Measurements from ENCODE around the gene ID3.
A peak's percentile ranks its signal among the peaks of the same experiment; 100 is the strongest.

ID3 gene

GRCh38 chr1:23553231-23554126, 5.8 kb downstream of the ID3 start:
- TF ChIP-seq KLF7 (tag by site-specific recombination; IDR thresholded peaks at IDR 0.05; ENCODE audit: borderline replicate concordance) (no peak), ZBTB20 (tag by site-specific recombination; IDR thresholded peaks at IDR 0.05) (no peak), ZNF768 (tag by site-specific recombination; IDR thresholded peaks at IDR 0.05) (peak; percentile 92), ZNF580 (tag by site-specific recombination; IDR thresholded peaks at IDR 0.05) (peak; percentile 61), ZNF335 (tag by site-specific recombination; conservative IDR thresholded peaks at IDR 0.05) (no peak), ZNF341 (tag by site-specific recombination; IDR thresholded peaks at IDR 0.05; ENCODE audit: low read depth) (peak; percentile 64; the same call in 1 of the 2 replicates), ZNF19 (tag by site-specific recombination; IDR thresholded peaks at IDR 0.05; ENCODE audit: low read depth) (no peak)
- no peak overlapping the region for H3K4me3 ChIP-seq (ENCODE audit: low read depth, low read length)
- ChIA-PET POLR2A (interaction anchor here (0.5 to 7.0 kb wide), 7 partner anchors 11 to 279 kb away, joined by 3 to 60 read pairs (median 4); partner anchors contain the start of gene E2F2), CTCF (interaction anchor here (0.6 to 18.2 kb wide), 7 partner anchors 8 to 112 kb away, joined by 4 to 506 read pairs (median 4); no protein-coding TSS in a partner anchor)
- H3K9me3 ChIP-seq (ENCODE audit: control insufficient read depth, insufficient read depth, low read depth, low read length) = no peaks in the 10 kb centered on the region
- H3K36me3 ChIP-seq (ENCODE audit: control insufficient read depth in 2 of 2, insufficient read depth in 1 of 2, low read length in 2 of 2) = peaks cover 0 to 20% of the 10 kb centered on the region in 2 experiments; a peak in 1 of 3 replicates
- peak overlapping the region; percentile 97; the same call in 1 of the 2 replicates for H3K27ac ChIP-seq (ENCODE audit: extremely low read depth, low read depth, low read length)
- H3K4me1 ChIP-seq (ENCODE audit: control insufficient read depth, insufficient read depth, low read length) = peaks cover 24% of the 10 kb centered on the region

GRCh38 chr1:23551849-23552248, 7.5 kb downstream of the ID3 start:
- Histone ChIP-seq H3K27ac (ENCODE audit: extremely low read depth, low read depth, low read length) (no peak overlapping the region), H3K4me1 (ENCODE audit: control insufficient read depth, insufficient read depth, low read length) (peaks cover 20% of the 10 kb centered on the region)

GRCh38 chr1:23548704-23549143, 10.6 kb downstream of the ID3 start:
- Histone ChIP-seq H3K4me1 (ENCODE audit: control insufficient read depth, insufficient read depth, low read length) (no peaks in the 10 kb centered on the region), H3K9me3 (ENCODE audit: control insufficient read depth, insufficient read depth, low read depth, low read length) (no peaks in the 10 kb centered on the region), H3K27ac (ENCODE audit: extremely low read depth, low read depth, low read length) (no peak overlapping the region), H3K4me3 (ENCODE audit: low read depth, low read length) (no peak overlapping the region), H3K36me3 (ENCODE audit: control insufficient read depth in 2 of 2, insufficient read depth in 1 of 2, low read length in 2 of 2) (no peaks in the 10 kb centered on the region)
- ChIA-PET CTCF (interaction anchor here (0.5 to 18.2 kb wide), 5 partner anchors 86 to 195 kb away, joined by 3 to 506 read pairs (median 4); partner anchors contain the start of gene RPL11), POLR2A (interaction anchor here (0.6 to 1.8 kb wide), 3 partner anchors 10 to 151 kb away, joined by 3 to 13 read pairs (median 4); partner anchors contain the start of gene ID3)
- TF ChIP-seq ZNF239 (tag by site-specific recombination; IDR thresholded peaks at IDR 0.05) (no peak), ZFHX2 (tag by site-specific recombination; conservative IDR thresholded peaks at IDR 0.05) (peak; percentile 44), ZBTB6 (tag by site-specific recombination; IDR thresholded peaks at IDR 0.05) (peak; percentile 22; the same call in 1 of the 2 replicates), ZNF211 (tag by site-specific recombination; IDR thresholded peaks at IDR 0.05; ENCODE audit: low read depth) (no peak), SP2 (tag by site-specific recombination; IDR thresholded peaks at IDR 0.05) (0 out of 2 replicates have a peak, but pooled peaks have one; percentile 27), ZNF768 (tag by site-specific recombination; IDR thresholded peaks at IDR 0.05) (peak; percentile 66; the same call in 1 of the 2 replicates)

More at GRCh38 chr1:23551849-23552248, 7.5 kb downstream of the ID3 start:
- Histone ChIP-seq H3K4me3 (ENCODE audit: low read depth, low read length) (no peak overlapping the region), H3K9me3 (ENCODE audit: control insufficient read depth, insufficient read depth, low read depth, low read length) (no peaks in the 10 kb centered on the region), H3K36me3 (ENCODE audit: control insufficient read depth in 2 of 2, insufficient read depth in 1 of 2, low read length in 2 of 2) (peaks cover 0 to 4% of the 10 kb centered on the region in 2 experiments; a peak in 1 of 3 replicates)
- ChIA-PET CTCF (interaction anchor here (0.7 to 18.2 kb wide), 4 partner anchors 20 to 106 kb away, joined by 3 to 506 read pairs (median 4); no protein-coding TSS in a partner anchor), POLR2A (interaction anchor here (0.5 to 0.6 kb wide), 2 partner anchors 8 to 125 kb away, joined by 4 read pairs; no protein-coding TSS in a partner anchor)
- TF ChIP-seq PRDM1 (tag by site-specific recombination; IDR thresholded peaks at IDR 0.05) = no peak
- peak; percentile 68; the same call in 1 of the 2 replicates for TF ChIP-seq FEZF1 (tag by site-specific recombination; IDR thresholded peaks at IDR 0.05)

Measured in HEK293 (cell line).